Measurements from ENCODE around the gene RPUSD3.

The RPUSD3 gene

DNA sequence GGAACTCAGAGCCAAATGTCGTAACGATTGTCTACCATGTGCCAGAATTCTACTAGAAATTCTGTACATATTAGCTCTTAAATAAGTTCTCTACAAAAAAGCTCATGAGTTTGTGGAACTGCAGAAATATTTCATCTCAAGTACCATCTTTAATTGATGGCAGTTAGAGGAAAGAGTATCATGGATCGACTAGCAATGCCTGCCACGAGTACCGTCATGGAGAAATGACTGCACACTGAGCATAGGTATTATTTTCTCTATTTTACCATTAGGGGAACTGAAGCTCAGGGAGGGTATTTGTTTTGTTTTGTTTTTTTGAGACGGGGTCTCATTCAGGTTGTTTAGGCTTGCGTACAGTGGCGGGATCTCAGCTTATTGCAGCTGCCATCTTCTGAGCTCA lies 2.8 kb downstream of the RPUSD3 start:
- no peak for DNase-seq (ENCODE audit: low read depth)
- no peak overlapping the region for H3K4me3 ChIP-seq (replicated peaks; ENCODE audit: low read depth, low read length)
- TF ChIP-seq, protein P1, sequence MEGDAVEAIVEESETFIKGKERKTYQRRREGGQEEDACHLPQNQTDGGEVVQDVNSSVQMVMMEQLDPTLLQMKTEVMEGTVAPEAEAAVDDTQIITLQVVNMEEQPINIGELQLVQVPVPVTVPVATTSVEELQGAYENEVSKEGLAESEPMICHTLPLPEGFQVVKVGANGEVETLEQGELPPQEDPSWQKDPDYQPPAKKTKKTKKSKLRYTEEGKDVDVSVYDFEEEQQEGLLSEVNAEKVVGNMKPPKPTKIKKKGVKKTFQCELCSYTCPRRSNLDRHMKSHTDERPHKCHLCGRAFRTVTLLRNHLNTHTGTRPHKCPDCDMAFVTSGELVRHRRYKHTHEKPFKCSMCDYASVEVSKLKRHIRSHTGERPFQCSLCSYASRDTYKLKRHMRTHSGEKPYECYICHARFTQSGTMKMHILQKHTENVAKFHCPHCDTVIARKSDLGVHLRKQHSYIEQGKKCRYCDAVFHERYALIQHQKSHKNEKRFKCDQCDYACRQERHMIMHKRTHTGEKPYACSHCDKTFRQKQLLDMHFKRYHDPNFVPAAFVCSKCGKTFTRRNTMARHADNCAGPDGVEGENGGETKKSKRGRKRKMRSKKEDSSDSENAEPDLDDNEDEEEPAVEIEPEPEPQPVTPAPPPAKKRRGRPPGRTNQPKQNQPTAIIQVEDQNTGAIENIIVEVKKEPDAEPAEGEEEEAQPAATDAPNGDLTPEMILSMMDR (IDR thresholded peaks at IDR 0.05; ENCODE audit: low read length, missing control alignments): no peak

DNA sequence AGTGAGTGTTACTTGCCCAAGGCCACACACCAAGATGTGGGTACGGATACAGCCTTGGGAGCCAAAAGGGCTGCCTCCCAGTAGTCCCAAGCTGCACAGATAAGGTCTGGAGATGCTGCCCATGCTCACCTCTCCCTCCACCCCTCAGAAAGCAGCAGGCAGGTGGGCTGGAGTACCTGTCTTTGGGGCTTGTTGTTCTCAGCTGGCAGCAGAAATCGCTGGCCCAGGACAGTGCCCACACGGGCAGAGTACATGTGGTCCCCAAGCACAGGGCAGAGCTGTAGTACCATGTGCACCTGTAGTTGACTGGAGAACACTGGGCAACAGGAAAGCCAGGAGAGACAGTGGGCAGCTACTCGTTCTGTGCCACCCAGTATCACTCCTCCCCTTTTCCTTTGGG lies 5.0 kb downstream of the RPUSD3 start:
- H3K4me3 ChIP-seq (replicated peaks; ENCODE audit: low read depth, low read length): no peak overlapping the region
- DNase-seq (ENCODE audit: low read depth): no peak
- TF ChIP-seq, protein P1 (IDR thresholded peaks at IDR 0.05; ENCODE audit: low read length, missing control alignments): no peak

DNA sequence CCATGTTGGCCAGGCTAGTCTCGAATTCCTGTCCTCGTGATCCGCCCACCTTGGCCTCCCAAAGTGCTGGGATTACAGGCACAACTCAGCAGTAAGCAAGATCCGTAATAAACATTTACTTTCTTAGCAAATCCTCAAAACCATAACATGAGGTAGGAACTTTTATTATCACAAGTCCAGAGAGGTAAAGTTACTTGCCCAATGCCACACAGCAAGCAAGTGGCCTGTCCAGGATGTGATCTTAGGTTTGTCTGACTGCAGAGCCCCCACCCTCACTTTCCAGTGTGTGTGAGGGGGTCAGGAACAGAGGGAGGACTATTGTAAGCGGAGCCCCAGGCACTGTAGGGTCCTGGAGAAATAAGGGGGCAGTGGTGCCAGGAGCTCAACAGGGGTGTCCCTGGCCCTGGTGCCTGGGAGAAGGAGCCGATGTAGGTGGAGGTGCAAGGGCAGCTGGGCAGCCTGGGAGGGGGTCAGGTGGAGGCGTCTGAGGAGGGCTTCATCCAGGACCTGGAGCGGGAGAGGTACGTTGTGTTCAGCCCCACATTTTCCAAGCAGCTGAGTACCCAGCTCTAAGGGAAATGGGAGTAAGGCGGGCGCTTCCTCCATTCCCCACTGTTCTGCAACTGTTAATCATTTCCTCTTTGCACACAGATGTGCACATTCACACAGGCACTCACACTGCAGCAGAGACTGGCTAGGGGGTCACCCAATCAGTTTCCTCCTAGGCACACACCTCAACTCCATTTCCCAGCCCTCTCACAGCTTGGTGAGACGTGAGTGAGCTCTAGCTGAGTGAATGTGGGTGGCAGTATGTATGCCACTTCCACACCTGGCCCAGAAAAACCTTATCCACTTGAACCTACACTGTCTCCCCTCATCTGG lies 5.9 kb downstream of the RPUSD3 start:
- H3K4me3 ChIP-seq (replicated peaks; ENCODE audit: low read depth, low read length): no peak overlapping the region
- peak; percentile 57 for DNase-seq (ENCODE audit: low read depth)
- TF ChIP-seq, protein P1 (IDR thresholded peaks at IDR 0.05; ENCODE audit: low read length, missing control alignments): no peak

DNA sequence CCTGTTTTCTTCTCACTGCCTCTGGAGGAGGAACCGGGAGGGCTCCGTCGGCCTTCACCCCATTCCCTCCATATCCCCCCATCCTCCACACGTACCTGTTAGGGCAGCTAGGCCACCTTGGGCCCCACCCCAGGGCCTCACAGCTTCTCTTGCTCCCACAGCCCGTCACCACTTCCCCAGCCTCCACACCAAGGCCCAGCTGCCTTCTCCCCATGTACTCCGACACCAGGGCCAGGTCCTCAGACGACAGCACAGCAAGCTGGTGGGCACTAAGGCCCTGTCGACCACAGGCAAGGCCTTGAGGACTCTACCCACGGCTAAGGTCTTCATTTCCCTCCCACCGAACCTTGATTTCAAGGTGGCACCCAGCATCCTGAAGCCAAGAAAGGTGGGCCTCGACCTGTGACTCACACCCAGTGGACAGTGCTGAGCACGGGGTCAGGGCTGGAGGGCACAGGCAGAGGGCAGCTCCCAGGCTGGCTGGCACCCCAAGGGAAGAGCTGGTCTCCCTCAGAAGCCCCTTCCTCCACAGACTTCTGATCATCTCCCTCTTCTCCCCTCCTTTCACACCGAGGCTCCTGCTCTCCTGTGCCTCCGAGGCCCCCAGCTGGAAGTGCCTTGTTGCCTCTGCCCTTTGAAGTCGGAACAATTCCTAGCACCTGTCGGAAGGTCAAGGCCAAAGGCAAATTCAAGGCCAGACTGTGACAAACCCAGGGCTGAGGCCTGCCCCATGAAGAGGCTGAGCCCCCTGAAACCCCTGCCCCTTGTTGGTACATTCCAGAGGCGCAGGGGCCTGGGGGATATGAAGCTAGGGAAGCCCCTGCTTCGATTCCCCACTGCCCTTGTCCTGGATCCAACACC lies 9.1 kb downstream of the RPUSD3 start:
- TF ChIP-seq, protein P1 (IDR thresholded peaks at IDR 0.05; ENCODE audit: low read length, missing control alignments): no peak
- H3K4me3 ChIP-seq (replicated peaks; ENCODE audit: low read depth, low read length): no peak overlapping the region
- DNase-seq (ENCODE audit: low read depth): no peak

DNA sequence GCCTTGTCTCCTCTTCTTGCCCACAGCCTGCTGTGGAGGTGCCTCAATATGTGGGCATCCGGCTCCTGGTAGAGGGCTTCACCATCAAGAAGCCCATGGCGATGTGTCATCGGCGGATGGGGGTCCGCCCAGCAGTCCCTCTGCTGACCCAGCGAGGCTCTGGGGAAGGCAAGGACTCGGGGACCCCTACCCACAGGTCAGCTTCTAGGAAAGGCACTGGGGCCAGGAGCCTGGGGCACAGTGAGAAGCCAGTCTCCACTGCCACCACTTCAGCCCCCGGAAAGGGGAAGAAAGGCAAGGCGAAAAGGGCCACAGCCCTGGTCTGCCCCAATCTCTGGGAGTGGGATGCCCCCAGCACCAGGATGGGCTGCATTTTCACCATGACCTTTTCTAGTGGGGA lies 10.7 kb downstream of the RPUSD3 start:
- H3K4me3 ChIP-seq (replicated peaks; ENCODE audit: low read depth, low read length): no peak overlapping the region
- no peak for DNase-seq (ENCODE audit: low read depth)
- TF ChIP-seq, protein P1 (IDR thresholded peaks at IDR 0.05; ENCODE audit: low read length, missing control alignments): no peak

DNA sequence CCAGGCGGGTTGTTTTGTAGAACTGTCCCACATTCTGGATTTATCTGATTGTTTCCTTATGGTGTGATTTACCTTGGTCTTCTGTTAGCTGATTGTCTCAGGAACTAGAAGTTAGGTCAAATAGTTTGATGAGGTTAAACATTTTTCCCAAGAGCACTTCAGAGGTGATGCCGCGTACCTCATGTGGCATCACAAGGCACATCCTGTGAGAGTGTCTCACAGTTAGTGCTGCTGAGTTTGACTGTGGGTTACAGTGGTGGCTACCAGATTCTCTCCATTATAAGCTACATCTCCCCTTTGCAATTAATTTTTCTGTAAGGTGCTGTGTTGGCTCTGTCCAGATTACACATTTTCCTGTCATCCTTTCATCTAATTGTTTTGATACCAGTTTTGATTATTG lies 12.6 kb downstream of the RPUSD3 start:
- no peak for DNase-seq (ENCODE audit: low read depth)
- TF ChIP-seq, protein P1 (IDR thresholded peaks at IDR 0.05; ENCODE audit: low read length, missing control alignments): no peak
- H3K4me3 ChIP-seq (replicated peaks; ENCODE audit: low read depth, low read length): no peak overlapping the region
